SHP77 treated with DMSO at 0.1 percent for 48 hours (cell line): ENCODE data around the gene SHE.

Source experiments
- DNase-seq: peaks from one replicate; lab custom pipeline; 2025; lab: John Stamatoyannopoulos, UW

Gene SHE

GRCh38 chr1:154478639-154479038, 23.6 kb downstream of the SHE start:
- no peak for DNase-seq

- DNase-seq, result no peak
Observed at GRCh38 chr1:154478013-154478412, 24.2 kb downstream of the SHE start.

- DNase-seq, result no peak
Observed at GRCh38 chr1:154476791-154477190, 25.4 kb downstream of the SHE start.

GRCh38 chr1:154474802-154475201, 27.4 kb downstream of the SHE start:
- no peak for DNase-seq

GRCh38 chr1:154471304-154471703, 30.9 kb downstream of the SHE start:
- DNase-seq, result no peak

- DNase-seq, result no peak
Observed at GRCh38 chr1:154469844-154470560, 32.2 kb downstream of the SHE start.

GRCh38 chr1:154468535-154469250, 33.5 kb downstream of the SHE start:
- no peak for DNase-seq

- no peak for DNase-seq
Observed at GRCh38 chr1:154467434-154468102, 34.6 kb downstream of the SHE start.

GRCh38 chr1:154466921-154467417, 35.2 kb downstream of the SHE start:
- DNase-seq, result no peak

GRCh38 chr1:154466206-154466605, 36.0 kb downstream of the SHE start:
- no peak for DNase-seq

- DNase-seq, result no peak
Observed at GRCh38 chr1:154465621-154466195, 36.5 kb downstream of the SHE start.

- no peak for DNase-seq
Observed at GRCh38 chr1:154463512-154463990, 38.7 kb downstream of the SHE start.

- DNase-seq, result no peak
Observed at GRCh38 chr1:154460695-154461260, 41.4 kb downstream of the SHE start.

GRCh38 chr1:154459080-154459479, 43.1 kb downstream of the SHE start:
- DNase-seq, result no peak

- no peak for DNase-seq
Observed at GRCh38 chr1:154456631-154457030, 45.6 kb downstream of the SHE start.

GRCh38 chr1:154454386-154455120, 47.7 kb downstream of the SHE start:
- DNase-seq, result no peak

GRCh38 chr1:154453574-154454352, 48.4 kb downstream of the SHE start:
- DNase-seq, result no peak

GRCh38 chr1:154453161-154453560, 49.1 kb downstream of the SHE start:
- no peak for DNase-seq

- no peak for DNase-seq
Observed at GRCh38 chr1:154448331-154448811, 53.8 kb downstream of the SHE start.

- DNase-seq, result no peak
Observed at GRCh38 chr1:154446789-154447188, 55.4 kb downstream of the SHE start.
